Astrocyte of the cerebellum (primary cell): ENCODE data around the gene ATOH7.
"Not testable (repeated sequence)": the region's sequence is repeated elsewhere in the genome, so short reads cannot be mapped to it uniquely, and the experiment has no call there.

Source experiments
- DNase-seq: peaks from one replicate; pipeline ENCODE4 v3.0.0-alpha.2; 2011; ENCODE audit warnings: low read depth
- H3K4me3 ChIP-seq: 2 replicates; pipeline ENCODE4 v1.5.1; 2011; ENCODE audit warnings: mild to moderate bottlenecking, low read depth, low read length, moderate library complexity
- in situ Hi-C: cut with HindIII; loops from 2 replicates; pipeline ENCODE4 v1.10.0; 2017; ENCODE audit warnings: low sequenced_read_pairs
- TF ChIP-seq, protein P1 (sequence below): IDR thresholded peaks from 2 replicates; pipeline ENCODE4 v1.5.1; 2012; ENCODE audit warnings: low read length, low read depth, moderate library complexity, mild to moderate bottlenecking; ENCODE audit errors: missing control alignments

Gene ATOH7

DNA sequence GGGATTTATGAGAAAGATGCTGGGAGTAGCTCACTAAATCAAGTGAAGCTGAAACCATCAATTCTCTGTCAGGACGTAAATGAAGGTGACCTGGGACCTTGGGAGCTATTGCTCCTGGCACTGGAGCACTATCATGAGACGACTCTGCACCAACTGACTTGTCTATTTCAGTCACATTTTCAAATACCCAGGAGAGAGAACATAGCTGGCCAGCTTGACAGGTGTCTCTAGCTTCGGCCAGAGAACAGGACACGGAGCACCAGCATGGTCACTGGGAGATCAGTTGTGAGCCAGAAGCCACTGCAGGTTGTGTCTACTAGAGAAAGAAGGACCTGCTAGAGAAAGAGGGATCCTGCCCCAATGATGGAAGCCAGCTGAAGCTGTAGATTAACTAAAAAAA, 17.4 kb upstream of the ATOH7 start:
- no peak for DNase-seq
- TF ChIP-seq, protein P1, sequence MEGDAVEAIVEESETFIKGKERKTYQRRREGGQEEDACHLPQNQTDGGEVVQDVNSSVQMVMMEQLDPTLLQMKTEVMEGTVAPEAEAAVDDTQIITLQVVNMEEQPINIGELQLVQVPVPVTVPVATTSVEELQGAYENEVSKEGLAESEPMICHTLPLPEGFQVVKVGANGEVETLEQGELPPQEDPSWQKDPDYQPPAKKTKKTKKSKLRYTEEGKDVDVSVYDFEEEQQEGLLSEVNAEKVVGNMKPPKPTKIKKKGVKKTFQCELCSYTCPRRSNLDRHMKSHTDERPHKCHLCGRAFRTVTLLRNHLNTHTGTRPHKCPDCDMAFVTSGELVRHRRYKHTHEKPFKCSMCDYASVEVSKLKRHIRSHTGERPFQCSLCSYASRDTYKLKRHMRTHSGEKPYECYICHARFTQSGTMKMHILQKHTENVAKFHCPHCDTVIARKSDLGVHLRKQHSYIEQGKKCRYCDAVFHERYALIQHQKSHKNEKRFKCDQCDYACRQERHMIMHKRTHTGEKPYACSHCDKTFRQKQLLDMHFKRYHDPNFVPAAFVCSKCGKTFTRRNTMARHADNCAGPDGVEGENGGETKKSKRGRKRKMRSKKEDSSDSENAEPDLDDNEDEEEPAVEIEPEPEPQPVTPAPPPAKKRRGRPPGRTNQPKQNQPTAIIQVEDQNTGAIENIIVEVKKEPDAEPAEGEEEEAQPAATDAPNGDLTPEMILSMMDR = no peak
- in situ Hi-C loops = no loop called here
- H3K4me3 ChIP-seq = no peak overlapping the region

DNA sequence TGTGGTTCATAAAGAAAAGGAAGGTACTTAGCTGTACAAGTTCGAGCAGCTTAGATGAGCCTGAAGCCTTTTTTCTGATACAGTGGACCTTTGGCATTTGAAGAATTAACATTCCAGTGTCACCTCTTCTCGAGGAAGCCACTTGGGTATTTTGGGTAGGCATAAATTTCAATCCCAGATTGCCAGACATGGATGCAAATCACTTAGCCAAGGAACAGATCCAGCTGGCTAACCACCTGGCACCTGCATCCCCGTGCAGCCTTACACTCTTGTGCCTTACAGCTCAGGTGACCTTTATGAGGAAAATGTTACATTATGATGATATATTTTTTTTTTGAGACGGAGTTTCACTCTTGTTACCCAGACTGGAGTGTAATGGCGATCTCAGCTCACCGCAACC, 16.0 kb upstream of the ATOH7 start:
- DNase-seq = no peak
- in situ Hi-C loops = no loop called here
- TF ChIP-seq, protein P1 = no peak
- H3K4me3 ChIP-seq = no peak overlapping the region

DNA sequence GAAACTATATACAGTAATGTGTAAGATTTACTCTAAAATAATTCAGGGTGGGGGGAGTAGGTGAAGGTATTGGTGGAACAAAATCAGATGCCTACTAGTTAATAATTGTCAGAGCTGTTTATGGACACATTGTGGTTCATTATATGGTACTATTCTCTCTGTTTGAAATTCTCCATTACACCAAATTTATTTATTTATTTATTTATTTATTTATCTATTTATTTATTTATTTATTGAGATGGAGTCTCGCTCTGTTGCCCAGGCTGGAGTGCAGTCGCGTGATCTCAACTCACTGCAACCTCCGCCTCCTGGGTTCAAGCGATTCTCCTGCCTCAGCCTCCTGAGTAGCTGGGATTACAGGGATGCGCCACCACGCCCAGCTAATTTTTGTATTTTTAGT, 14.5 kb upstream of the ATOH7 start:
- H3K4me3 ChIP-seq, in situ Hi-C loops, DNase-seq: not testable (repeated sequence)

DNA sequence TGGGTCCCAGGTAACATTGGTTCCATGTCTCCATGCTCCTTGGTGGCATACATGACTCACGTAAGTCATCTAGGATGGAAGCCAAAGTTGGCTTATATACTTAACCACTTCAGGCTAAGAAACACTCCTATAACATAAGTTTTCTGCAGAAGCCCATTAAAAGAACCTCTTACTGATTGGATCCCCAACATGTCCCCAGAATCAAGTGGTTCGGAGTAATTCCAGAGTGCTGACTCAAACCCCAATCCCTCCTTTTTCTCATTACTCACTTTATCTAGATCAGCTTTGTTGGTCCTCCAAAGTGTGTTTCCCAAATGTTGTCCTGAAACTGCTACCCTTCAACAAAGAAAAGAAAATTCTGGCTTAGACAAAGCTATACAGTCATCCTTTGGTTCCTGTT, 10.1 kb upstream of the ATOH7 start:
- no peak for DNase-seq

DNA sequence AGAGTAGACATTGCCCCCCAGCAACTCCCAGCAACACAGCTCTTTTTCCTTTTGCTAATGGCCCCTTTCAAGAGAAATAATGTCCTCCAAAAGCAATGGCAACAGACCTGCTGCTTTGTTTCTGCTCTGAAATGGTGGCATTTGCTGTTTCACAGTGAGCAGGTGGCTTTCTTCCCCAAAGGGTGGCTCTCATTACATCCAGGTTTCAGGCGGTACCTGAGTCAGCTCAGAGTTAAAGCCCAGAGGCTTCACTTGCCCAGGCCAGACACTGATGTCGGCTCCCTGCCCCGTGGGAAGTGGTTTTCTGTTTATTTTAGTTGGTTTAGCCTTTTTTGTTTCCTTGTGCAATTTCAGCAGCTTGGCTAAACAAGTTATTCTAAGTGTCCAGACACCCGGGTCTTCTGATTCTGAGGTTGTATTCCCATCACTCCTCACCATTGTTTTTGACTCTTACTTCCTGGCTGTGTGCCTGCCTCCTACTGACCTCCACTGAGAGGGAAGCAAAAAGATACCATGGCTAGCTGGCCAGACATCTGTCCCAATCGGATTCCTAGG, 7.8 kb upstream of the ATOH7 start:
- in situ Hi-C loops = no loop called here
- TF ChIP-seq, protein P1 = no peak
- H3K4me3 ChIP-seq = no peak overlapping the region
- DNase-seq = peak; percentile 70

More for the DNA sequence above, 10.1 kb upstream of the ATOH7 start:
- TF ChIP-seq, protein P1 = no peak
- in situ Hi-C loops = no loop called here
- no peak overlapping the region for H3K4me3 ChIP-seq

DNA sequence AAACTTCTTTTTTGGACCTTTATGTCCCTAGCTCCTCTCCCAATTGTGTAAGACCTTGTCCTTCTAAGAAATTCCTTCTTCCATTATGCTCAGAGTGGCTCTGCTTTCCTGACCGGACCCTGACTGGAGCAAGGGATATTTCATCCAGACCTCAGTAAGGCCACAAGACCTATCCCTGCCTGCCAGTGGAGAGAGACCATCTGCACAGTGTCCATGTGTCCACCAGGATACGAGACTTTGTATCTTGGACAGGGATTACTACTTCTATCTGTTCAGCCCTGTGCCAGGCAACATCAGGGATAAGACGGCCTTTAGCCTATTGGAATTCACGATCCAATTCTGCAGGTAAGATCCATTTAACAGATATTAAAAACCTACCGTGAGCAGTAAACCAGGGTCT, 7.2 kb upstream of the ATOH7 start:
- in situ Hi-C loops = no loop called here
- no peak overlapping the region for H3K4me3 ChIP-seq
- DNase-seq = no peak
- TF ChIP-seq, protein P1 = no peak

DNA sequence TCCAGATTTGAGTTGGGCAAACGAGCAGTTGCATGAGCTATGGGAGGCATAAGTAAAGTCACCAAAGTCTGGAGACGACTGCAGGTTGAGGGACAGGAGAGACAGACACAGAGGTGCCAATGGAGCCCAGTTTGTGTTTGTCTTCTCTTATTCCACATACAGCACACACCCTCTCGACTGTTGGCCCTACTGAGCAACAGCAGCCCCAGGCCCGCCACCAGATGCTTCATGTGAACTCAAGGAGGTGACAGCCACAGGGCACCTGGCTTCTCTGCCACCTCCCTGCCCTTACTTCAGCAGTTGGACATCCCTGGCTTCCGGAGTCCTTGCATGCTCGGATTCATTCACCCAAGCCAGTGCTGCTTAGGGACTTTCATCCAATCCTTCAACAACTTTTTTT, 6.5 kb upstream of the ATOH7 start:
- DNase-seq = no peak
- in situ Hi-C loops = no loop called here
- TF ChIP-seq, protein P1 = no peak
- no peak overlapping the region for H3K4me3 ChIP-seq
